Measurements from ENCODE around the gene MPG.

Gene MPG

DNA sequence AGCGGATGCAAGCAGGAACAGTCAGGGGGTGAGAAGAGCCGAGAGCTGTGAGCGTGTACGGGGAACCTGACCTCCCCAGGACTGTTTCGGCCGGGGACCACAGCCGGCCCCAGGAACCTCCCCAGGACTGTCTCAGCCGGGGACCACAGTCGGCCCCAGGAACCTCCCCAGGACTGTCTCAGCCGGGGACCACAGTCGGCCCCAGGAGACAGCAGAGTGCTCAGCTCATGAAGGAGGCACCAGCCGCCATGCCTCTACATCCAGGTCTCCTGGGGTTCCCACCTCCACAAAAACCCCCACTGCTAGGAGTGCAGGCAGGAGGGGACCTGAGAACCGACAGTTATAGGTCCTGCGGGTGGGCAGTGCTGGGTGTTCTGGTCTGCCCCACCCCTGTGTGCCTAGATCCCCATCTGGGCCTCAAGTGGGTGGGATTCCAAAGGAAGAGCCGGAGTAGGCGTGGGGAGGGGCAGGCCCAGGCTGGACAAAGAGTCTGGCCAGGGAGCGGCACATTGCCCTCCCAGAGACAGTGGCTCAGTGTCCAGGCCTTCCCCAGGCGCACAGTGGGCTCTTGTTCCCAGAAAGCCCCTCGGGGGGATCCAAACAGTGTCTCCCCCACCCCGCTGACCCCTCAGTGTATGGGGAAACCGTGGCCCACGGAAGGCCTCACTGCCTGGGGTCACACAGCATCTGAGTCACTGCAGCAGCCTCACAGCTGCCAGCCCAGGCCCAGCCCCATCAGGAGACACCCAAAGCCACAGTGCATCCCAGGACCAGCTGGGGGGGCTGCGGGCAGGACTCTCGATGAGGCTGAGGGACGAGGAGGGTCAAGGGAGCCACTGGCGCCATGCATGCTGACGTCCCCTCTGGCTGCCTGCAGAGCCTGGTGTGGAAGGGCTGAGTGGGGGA is 9.9 kb upstream of the MPG start:
- no peak for DNase-seq

DNA sequence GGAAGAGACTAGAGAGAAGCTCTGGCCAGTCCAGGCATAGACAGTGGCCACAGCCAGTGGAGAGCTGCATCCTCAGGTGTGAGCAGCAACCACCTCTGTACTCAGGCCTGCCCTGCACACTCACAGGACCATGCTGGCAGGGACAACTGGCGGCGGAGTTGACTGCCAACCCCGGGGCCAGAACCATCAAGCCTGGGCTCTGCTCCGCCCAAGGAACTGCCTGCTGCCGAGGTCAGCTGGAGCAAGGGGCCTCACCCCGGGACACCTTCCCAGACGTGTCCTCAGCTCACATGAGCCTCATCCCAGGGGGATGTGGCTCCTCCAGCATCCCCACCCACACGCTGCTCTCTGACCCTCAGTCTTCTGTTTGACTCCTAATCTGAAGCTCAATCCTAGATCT is 8.8 kb upstream of the MPG start:
- DNase-seq = no peak

DNA sequence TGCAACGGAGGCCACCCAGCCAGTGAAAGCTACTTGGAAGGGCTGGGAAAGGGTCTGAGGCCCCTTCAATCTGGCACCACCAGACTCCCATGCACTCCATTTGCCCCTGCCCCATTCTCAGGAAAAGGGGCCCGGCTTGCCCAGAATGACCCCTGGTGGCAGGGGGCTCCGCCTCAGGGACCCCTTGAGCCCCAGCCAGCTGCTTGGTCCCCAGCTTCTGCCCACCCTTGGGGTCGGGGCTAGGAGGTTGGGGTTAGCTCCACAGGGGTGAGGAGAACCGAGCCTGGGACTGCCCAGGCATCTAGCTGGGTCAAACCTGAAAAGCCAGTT is 6.8 kb upstream of the MPG start:
- DNase-seq = no peak

DNA sequence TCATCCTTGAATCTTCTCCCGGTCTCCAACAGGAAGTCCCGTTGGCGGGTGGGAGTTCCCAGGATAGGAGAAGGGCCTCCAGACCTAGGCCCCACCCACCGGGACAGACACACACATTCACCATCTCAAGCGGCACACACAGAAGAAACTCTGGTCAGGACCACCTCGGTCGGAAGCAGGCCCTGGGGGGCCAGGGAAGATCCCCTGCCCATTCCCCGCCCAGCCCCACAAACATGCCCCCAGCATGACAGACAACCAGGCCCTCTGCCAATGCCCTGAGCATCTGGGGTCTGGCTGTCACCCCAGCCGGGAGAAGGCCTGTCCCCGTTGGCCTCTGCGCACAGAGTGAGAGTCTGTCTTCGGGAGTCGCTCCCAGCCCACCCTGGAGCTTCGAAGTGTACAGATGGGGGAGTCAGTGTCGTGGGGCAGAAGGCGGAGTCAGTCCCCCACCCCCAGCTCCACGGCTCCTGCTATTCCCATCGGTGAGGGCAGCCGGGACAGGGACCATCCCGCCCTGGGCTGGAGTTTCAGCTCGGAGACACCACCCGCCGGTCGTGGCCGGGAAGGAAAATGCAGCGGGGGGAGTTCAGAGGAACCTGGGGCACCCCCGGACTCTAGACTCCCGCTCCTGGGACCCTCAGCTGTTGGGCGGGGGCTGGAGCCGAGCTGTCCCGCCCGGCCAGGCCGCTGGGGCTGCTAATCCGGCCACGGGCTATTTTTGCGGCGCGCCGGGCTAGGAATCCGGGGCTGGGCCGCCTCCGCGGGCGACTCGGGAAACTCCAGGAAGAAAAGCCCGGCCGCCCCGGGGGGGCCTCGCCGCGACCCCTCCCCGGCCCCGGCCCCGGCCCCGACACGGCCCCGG is 6.3 kb upstream of the MPG start:
- DNase-seq = no peak

DNA sequence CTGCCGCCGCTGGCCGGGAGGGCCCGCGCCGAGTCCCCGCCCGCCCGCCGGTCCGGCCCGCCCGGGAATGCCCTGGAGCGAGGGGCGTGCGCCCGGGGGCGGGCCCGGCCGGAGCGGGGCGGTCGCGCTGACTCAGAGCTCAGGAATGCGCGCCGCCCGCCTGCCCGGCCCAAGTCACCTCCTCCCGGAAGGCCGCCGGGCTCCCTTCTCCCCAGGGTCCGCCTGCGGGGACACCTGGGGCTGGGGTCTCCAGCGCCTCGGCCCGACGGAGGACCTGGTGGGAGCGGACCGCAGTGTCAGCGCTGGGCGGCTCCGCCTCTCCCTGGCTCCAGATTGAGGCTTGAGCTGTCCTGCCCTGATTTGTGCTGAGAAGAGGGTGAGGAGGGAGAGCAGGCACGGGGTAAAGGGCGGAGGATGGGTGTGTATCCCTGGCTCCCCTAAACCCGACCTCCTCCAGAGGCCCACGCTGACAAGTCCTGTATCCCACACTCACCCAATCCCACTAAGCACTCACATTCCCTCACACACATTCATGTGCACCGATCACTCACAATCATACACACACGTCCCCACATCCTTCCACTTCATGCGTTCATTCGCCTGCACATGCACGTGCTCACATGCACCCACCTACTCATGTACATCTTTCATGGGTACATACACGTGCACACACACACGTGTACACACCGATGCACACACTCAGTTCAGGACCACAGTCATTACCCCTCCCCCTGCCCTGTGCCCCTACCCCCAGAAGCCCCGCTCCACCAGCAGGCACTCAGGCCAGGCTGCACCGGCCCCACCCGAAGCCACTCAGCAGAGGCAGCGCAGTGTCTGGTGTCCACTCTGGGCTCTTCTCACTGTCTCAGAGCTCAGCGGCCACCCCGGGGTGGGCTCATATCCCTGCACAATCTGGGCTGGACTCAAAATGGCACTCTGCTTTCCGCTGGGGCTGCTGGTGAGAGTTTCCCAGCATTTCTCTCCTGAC is 5.2 kb upstream of the MPG start, which contains the start of gene RHBDF1:
RHBDF1 (minus strand) TSS at position 71 of the 988 bp plus-strand sequence. CDS start 7,616 bp downstream, outside the sequence.
- DNase-seq = no peak

GRCh38 chr16:74051-74746 is 3.8 kb upstream of the MPG start:
- no peak for DNase-seq

DNA sequence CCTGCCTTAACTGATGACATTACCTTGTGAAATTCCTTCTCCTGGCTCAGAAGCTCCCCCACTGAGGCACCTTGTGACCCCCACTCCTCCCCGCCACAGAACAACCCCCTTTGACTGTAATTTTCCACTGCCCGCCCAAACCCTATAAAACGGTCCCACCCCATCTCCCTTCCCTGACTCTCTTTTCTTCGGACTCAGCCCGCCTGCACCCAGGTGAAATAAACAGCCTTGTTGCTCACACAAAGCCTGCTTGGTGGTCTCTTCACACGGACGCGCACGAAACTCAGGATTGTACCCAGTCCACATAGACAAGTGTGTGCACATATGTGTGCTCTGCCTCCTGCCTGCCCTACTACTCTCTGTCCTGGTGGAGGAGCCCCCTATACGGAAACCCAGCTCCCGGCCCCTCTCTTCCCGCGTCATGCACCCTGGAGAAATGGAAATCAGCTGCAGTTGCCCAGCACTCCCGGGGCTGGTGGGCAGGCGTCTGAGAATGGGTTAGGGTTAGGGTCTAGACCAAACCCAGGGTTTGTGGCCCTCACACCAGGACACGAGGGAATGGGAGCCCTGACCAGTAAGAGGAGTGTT is 3.2 kb upstream of the MPG start:
- no peak for DNase-seq

DNA sequence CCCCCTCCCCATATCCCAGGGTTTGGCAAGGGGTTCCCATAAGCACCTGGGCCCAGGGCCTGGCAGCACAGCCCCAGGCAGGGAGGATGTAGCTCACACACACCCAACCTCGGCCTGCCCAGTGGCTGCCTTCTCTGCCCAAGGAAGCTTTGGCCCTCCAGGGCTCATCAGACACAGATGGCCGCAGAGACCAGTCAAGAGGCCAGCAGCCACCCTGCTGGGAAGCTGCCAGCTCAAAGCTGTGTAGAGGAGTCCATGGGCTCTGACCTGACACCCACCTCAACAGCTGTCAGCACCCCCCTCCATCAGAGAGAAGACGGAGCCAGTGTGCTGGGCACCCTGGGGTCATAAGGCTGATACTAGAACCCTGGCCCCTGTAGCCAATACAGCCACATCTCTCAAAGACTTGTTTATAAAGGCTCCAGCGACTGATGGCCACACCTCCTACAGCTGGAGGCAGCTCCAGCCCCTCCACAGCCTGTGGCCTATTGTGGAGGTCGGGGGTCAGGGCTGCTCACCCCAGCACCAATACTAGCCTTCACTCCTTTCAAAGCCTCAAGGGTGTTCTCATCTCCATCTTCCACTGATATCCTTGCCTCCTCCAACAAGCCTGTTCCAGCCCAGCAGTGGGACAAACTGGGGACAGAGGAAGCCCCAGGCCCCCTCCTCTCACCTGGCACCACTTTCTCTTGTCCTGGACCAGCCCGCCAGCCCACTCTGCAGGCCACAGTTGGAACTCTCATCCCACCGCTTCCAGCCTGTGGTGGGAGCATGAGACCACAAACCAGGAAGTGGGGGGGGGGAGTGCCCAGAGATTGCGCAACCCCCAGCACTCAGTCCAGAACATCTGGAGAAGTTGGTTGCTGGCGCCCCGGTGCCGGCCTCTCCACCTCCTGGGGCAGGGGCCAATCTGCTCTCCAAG is 2.2 kb upstream of the MPG start:
- DNase-seq = no peak

GRCh38 chr16:76535-77272 is 1.3 kb upstream of the MPG start:
- no peak for DNase-seq

GRCh38 chr16:77273-77806 is 685 bp upstream of the MPG start:
- no peak for DNase-seq

DNA sequence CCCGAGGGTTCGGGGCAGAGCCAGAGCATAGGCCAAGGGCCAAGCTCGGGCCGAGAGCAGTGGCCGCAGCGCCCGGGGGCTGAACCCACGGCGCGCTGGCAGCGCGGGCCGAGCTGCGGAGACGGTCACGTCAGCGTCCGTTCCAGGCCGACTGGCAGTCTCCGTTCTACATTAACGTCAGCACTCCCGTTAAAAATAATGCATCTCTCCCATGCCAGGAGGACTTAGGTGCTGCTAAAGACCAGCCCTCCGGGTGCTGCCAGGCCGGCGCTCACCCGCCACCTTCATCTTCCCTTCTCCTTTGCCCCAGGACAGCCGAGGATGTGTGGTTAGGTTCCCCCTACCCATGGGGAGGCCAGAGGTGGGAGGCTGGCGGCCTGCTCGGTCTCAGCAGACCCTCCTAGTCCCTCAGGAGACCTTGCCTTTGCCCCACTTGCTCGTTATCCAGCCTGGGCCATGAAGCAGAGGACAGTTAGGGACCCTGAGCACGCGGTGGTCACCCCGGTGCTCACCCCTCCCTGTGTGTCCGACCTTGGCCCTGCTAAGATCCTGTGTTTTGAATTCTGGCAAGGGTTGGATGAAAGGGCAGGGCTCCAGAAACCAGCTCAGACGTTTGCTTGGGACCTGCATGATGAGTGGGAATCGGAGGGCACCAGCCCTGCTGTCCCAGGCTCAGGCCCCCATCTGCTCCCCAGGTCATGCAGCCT is 572 bp downstream of the MPG start:
- no peak for DNase-seq

GRCh38 chr16:79151-80054 is 1.4 kb downstream of the MPG start:
- no peak for DNase-seq

- no peak for DNase-seq
These were observed 5.1 kb downstream of the MPG start for GRCh38 chr16:83060-83603.

DNA sequence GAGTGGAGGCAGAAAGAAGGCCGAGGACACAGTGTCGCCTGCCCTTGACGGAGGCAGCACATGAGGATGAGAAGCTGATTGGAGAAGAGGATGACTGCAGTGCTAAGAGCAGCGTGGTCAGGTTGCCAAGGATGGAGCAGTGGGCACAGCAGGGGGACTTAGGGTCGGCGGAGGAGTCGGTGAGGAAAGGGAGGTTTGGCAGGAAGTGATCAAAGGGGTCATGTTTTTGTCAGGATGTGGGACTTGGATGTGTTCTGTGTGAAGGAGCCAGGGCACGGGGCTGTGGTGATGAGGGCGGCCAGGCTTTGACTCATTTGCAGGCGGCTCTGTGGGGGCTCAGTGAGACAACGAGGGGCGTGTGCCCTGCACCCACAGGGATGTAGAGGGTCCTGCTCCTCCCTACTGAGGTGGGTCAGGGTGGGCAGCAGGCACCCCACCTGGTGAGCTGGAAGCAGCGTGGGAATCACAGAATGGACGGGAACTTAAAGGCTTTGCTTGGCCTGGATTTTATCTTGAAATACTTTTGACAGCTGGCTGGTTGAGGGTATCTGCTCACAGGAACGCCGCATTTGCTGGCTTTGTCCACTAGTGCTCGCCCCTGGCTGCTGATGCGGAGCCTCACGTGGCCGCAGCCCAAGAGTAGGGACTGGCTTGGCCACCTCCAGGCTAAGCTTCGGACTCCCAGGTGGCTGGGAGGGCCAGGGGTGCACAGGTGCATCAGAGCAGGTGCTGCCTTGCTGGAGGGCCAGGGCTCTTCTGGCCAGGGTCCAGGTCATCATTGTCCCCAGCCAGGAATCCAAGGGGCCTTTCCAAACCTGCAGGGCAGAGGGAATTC is 6.0 kb downstream of the MPG start:
- DNase-seq = no peak

GRCh38 chr16:84718-85406 is 6.8 kb downstream of the MPG start:
- DNase-seq = no peak

GRCh38 chr16:85407-85782 is 7.4 kb downstream of the MPG start:
- DNase-seq = no peak
